ENCODE data around the gene MAML2. TPM values are rescaled to one million over a fixed set of nuclear protein-coding genes. Genes with fewer than 3 reads are reported as not detected.

Gene MAML2
- total RNA-seq, 1 donor from 2014 or later = 4.1 TPM

DNA sequence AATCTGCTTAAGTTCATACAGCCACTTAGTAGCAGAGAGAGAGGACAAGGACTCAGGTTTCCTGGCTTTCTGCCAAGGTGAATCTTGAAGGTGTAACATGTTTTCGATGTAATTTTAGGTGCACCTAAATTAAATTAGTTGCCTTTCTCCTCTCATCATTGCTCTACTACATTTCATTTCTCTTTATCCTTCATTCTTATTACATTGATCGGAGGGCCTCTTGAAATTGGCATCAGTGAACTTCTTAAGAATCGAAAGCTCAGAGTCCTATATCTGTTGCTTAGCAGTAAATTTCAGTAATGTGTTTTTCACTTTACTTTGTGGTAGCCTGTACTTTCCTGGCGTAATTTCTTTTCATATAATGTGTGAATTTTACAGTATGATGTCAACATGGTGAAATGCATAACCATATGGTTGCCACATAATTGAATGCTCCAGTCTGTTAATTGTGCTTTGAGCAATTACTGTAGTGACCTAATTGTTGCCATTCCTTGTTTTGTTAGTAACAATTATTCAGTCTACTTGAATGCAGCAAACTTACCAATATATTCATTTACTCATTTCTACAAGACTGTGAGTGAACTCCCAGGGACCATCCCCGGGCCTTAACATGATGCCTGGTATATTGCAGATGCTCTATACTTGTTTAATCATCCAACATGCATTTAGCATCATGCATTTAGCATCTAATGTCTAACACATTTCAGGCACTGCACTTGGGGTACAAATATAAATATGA, 138.1 kb downstream of the MAML2 start:
- DNase-seq (no peak), ATAC-seq (no peak)
- intact Hi-C loops (cut with micrococcal nuclease) = no loop called here

- ATAC-seq = no peak
- intact Hi-C loops (cut with micrococcal nuclease) = no loop called here
These were observed 138.7 kb downstream of the MAML2 start for GRCh38 chr11:96204366-96204659.

DNA sequence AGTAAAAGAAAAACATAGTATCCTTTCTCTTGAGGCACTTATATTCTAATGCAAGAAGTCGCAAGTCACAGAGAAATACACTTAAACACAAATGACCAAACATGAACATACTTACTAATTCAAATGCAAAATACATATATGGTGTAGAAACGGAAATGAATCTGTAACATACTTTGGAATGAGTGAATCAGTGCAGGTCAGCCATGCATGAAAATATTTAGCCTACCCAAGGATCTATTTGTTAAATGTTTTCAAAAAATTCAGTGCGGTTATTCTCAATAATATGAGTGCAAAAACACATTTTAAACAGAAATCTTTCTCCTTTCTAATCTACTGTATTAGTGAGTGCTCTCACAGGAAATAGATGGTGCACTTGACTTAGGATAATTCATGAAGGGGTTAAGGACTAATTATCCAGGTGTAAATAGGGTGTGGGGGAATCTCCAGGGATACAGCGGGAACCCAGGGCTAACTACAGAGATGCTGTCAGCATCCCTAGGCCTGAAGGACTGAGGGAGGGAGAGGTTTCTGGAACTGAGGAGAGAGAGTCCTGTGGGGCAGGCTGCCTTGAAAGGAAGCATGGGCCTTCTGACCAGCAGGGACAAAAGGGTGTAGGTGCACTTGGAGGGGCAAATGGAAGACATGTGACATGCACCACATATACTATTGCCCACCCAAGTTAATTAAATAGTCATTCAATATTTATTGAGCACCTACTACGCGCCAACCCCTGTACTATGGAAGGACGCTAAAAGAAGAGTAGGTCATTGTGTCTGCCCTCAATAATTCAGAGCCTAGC, 139.2 kb downstream of the MAML2 start:
- ATAC-seq = no peak
- intact Hi-C loops (cut with micrococcal nuclease) = no loop called here
- DNase-seq = no peak

More at GRCh38 chr11:96204366-96204659, 138.7 kb downstream of the MAML2 start:
- DNase-seq = no peak

DNA sequence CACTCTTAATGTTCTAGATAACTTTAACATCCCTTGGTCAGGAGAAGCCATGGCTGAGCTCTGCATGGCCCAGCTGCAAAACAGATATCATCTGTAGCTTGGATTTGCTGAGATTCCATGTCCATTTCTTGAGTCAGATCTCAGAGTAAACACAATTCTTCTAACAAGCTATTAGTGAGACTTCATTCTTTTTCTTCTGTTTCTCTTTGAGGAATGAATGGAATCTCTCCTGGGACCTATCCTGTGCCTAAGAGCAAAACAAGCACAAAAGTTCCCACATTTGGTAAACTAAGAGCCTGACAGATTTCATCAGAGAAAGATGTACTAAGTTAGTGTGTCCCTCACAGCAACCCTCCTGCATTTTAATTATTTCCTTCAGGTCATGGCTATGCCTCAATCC, 142.8 kb downstream of the MAML2 start:
- intact Hi-C loops (cut with micrococcal nuclease) = no loop called here
- DNase-seq = no peak
- peak; percentile 81 for ATAC-seq

DNA sequence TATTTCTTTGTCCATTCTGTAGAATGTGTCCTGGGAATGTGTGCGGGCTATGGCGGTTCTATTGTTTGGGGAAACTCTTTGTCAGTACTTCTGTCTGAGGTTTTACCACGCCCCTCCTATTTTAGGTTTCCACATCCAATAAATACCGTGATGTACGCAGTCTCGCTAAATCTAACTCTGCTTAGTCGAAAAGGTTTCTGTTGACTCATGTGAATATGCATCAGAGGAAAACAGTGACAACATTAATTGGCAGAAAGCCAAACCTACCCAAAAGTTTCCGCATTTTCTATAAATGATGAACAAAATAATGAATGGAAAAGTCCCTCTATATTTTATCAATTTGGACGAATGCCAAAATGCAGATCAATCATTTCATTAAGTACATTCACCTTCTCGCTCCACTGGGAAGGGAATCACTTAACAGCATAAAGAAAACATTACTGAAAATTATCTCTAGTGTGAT, 143.4 kb downstream of the MAML2 start:
- DNase-seq = no peak
- intact Hi-C loops (cut with micrococcal nuclease) = no loop called here
- peak; percentile 50 for ATAC-seq

- no peak for DNase-seq
- intact Hi-C loops (cut with micrococcal nuclease) = no loop called here
- no peak for ATAC-seq
These were observed 144.9 kb downstream of the MAML2 start for GRCh38 chr11:96197801-96198701.

GRCh38 chr11:96197103-96197502, 145.9 kb downstream of the MAML2 start:
- no peak for ATAC-seq
- intact Hi-C loops (cut with micrococcal nuclease) = no loop called here
- DNase-seq = no peak

DNA sequence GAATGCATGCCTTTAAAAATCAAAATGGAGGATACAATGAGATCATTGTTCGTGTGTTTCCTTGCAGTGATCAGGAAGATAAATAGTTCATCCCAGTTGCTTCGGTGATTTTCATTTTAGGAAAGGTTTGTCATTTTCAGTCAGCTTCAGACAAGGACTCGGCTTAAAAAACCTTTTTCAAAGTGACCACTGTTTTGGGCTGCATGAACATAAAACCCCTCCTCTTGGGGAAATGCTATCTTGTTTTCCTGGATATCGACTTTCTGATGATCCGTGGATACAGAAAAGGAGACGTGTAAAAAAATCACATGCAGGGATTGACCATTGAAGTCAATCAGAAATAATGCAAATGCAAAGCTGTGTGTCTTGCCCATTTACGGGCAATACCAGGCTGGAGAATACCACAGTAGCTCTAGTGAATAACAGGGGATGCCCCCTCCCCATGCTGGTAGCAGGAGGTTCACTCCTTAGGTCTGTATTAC, 146.8 kb downstream of the MAML2 start:
- intact Hi-C loops (cut with micrococcal nuclease) = no loop called here
- ATAC-seq (no peak), DNase-seq (no peak)

GRCh38 chr11:96195671-96196070, 147.3 kb downstream of the MAML2 start:
- no peak for DNase-seq
- ATAC-seq = no peak
- intact Hi-C loops (cut with micrococcal nuclease) = no loop called here

GRCh38 chr11:96194581-96195374, 148.2 kb downstream of the MAML2 start:
- DNase-seq (no peak), ATAC-seq (no peak)
- intact Hi-C loops (cut with micrococcal nuclease) = no loop called here

DNA sequence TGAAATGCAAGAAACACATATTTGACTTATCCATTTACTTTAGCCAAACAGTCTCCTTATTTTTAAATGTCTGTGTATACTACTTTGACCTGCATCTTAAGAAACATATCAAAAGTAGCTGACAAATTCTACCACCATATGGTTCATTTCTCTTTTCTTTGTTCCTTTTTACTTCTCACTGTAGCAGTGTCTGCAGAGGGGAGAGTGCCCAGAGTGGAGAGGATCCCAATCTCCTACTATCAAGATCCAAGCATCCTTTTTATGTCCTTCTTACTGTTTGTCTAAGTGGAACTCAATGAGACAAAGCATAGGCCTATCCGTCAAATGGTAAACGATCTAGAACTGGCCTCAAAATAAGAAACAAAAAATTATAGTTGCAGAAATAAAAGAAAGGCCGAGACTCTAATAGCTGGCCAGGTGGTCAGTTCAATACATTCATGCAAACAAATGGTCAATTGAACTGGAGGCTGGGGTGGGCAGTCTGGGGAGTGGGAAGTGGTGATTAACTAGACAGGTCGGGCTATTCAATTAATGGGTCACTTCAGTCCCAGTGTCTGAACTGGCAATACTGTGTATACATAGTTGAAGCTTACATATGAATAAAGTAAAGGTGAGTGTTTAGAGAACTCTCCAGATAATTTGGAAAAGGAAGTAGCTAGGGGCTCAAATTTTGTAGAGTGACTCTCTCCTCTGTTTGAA, 149.1 kb downstream of the MAML2 start:
- DNase-seq (no peak), ATAC-seq (no peak)
- intact Hi-C loops (cut with micrococcal nuclease) = no loop called here

DNA sequence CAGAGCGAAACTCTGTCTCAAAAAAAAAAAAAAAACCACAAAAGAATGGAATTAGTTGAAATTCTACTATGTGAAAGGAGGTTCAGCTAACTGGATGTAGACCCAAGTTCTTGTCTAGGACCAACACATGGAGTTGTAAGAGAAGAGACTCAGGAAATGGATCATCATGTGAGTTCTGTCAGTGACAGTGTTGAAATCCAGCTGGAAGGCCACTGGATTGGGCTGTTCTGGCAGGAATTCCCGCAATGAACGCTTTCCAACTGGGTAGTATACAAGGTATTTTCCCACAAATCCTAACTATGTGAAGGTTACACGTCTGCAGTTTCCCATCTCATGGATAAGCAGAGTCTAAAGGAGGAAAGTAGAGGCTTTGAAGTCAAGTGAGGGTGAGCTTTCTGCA, 151.2 kb downstream of the MAML2 start:
- DNase-seq = no peak
- intact Hi-C loops (cut with micrococcal nuclease) = no loop called here
- ATAC-seq = peak; percentile 65

GRCh38 chr11:96189351-96189750, 153.6 kb downstream of the MAML2 start:
- intact Hi-C loops (cut with micrococcal nuclease) = no loop called here
- no peak for DNase-seq
- no peak for ATAC-seq

DNA sequence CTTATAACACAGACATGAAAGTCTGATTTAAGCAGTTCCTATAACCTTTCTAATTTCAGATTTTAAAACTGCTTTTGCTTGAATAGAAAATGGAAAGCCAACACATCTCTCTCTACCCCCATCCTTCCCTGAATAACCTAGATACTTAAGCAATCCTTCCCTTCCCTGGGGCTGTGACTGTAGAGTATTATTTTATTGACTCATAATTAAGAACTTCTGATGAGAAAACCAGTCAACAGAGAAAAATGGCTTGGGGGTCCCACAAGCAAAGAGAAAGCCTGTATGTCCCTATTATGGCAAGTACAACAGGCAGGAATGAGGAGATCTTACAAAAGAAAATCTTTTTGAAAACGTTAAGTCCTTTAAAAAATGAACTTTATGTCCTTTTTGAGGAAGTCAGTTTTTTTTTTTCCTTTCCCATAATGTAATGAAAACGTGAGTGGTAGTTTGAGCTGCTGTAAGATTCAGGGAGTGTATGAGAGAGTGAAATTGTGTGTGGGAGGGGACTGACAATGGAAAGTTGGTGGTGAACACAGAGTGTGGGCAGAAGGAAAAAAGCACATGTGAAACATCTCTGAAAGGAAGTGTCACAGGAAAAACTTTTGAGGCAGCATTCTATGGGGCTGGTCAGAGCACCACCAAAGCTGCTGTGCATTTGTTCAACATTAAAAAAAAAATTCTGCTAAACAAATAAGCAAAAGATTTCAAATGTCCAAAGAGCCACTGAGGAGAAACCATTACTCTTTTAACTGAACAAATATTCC, 154.6 kb downstream of the MAML2 start:
- intact Hi-C loops (cut with micrococcal nuclease) = no loop called here
- peak; percentile 55 for ATAC-seq
- no peak for DNase-seq

DNA sequence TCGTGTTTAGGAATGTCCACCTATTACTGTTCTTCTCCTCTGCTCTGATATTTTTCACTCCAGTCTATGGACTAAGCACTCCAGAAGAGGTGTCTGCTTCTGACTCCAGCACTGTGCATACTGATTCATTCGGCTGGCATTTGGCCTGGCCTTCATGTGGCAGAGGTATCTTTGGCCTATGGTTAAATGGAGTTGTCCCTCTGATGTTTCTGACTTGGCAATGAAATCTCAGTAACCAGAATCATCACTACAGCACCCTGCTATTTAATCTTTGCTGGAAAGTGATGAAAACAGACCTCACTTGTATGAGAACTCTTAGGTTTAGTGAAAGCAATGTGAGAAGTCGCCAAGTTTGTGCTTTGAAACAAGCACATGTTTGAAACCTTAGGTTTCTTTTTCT, 155.2 kb downstream of the MAML2 start:
- intact Hi-C loops (cut with micrococcal nuclease) = no loop called here
- DNase-seq (peak; percentile 37), ATAC-seq (peak; percentile 79)

DNA sequence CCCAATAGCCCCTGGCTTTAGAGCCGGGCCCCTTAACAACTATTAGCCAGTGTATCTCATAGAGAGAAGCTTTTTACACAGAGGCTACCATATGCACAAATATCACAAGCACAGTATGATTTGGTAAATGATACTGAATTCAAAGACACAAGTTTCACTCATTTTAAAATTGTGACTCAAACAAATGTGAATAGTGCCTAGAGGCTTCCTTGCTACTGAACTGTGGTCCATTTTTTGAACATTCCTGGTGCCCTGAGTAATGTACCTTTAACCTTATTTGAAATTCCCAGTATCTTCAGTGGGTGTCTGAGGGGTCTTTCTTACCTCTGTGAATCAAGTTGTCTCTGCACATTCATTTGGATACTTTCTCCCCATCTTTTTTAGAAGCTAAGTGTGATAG, 156.2 kb downstream of the MAML2 start:
- intact Hi-C loops (cut with micrococcal nuclease) = no loop called here
- DNase-seq = no peak
- no peak for ATAC-seq

GRCh38 chr11:96185220-96185768, 157.7 kb downstream of the MAML2 start:
- intact Hi-C loops (cut with micrococcal nuclease) = no loop called here
- DNase-seq (no peak), ATAC-seq (no peak)

All from left ventricle myocardium superior (tissue), 1 donor.